HG03175 (cell line): ENCODE measurements around the gene FAM89A.
"Not testable (repeated sequence)": the region's sequence is repeated elsewhere in the genome, so short reads cannot be mapped to it uniquely, and the experiment has no call there.

Source experiments
- ATAC-seq: cut with Tn5 transposase; IDR thresholded peaks from one replicate; pipeline ENCODE4 v1.9.1; 2021; ENCODE audit warnings: mild to moderate bottlenecking, moderate library complexity; ENCODE audit not compliant: unreplicated experiment

FAM89A gene

GRCh38 chr1:231037585-231038517, 2.2 kb downstream of the FAM89A start:
- no peak for ATAC-seq

- no peak for ATAC-seq
These were observed 3.6 kb downstream of the FAM89A start for GRCh38 chr1:231036416-231036815.

GRCh38 chr1:231035799-231036198, 4.3 kb downstream of the FAM89A start:
- no peak for ATAC-seq

- ATAC-seq, result no peak
These were observed 7.1 kb downstream of the FAM89A start for GRCh38 chr1:231032963-231033362.

- ATAC-seq, result no peak
These were observed 10.2 kb downstream of the FAM89A start for GRCh38 chr1:231029841-231030240.

DNA sequence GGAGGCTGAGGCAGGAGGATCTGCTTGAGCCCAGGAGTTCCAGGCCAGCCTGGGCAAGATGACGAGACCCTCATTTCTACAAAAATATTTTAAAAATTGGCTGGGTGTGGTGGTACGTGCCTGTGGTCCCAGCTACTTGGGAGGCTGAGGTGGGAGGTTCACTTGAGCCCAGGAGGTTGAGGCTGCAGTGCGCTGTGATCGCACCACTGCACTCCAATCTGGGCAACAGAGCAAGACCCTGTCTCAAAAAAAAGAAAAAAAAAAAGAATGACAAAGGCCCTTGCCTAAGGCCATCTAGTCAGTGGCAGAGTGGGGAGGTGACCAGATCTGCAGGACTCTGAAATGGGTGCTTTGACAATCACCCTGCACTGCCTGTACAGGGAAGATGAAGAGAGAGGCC, 10.8 kb downstream of the FAM89A start:
- not testable (repeated sequence) for ATAC-seq

DNA sequence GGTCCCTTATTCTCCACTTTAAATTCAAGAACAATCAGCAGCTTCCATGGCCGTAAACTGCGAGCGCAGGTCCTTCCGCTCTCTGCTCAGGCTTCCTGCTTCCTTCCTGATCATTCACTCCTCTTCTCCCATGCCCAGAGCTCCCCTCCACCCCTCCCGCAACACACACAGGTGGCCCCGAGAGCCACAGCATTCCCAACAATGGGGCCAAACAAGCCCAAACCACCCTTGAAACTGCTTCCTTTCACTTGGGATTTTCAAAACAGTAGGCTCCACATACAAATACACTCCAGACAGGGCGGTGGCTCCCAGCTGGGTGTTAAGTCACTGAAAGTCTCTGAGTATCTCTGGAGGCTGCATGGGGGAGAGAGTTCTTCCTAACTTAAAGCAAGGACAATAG, 11.4 kb downstream of the FAM89A start:
- no peak for ATAC-seq

DNA sequence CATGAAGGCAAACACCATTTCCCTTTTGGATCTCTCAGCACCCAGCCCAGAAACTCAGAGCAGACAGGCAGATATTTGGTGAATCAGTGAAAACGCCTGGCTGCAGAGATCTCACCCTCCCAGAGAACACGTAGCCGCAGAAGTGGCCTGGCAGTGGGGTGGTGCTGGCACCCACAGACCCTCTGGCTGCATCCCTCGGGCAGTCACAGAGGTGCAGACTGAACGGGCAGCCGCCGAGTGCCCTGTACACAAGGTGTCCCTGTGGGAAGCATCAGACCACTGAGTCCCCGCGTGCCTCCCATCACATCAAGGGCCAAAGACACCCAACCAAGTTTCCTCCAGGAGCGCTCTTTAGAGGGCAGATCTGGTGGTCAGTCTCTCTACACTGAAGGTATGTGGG, 12.1 kb downstream of the FAM89A start:
- ATAC-seq, result no peak

DNA sequence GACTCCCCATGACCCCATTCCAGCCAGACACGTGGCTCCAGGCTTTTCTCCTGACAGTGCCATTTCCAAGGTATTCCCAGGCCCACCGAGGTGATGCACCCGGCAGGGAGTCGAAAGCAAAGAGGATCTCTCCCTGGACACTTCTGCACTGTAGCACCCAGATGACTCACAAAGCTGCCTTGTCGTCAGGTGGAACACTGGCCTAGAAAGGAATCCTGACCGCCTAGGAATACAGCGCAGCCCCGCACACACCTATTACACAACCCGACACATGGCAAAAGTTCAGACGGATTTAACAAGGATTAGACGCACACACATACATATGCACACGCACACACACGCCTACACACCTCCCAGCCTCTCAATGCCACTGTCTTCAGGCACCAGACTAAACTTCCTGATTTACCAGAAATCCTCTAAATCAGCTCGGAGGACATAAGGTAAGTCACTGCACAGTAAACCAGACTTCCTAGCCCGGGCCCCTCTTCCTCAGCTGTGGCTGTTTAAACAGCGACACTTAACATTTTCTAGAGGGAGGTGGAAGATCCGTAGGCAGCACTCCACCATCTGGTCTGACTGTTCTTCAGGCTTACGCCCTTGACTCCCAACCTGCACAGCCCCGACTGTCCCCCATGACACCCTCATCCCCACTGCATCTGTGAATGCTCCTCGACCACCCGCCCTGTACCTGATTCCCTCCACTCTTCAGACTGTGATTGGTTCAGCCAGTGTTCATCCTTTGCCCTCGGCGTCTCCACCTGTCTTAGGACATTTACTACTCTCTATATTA, 12.7 kb downstream of the FAM89A start:
- ATAC-seq, result no peak

DNA sequence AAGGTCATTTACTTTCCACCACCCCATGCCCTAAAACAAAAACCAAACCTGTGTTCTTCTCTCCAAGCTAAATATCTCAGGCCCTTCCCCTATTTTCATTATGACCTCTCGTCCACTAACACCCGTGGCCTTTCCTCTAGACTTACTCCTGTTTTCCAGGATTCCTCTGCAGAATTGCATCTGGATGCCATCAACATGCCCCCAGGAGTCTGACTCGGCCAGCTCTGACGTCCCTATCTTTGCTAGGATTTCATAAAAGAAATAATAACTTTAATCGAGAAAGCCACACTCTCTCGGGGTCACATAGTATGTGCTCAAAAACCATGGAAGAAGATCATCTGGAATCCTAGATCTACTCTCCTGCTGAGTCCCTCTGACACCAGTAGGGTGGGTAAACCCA, 13.5 kb downstream of the FAM89A start:
- no peak for ATAC-seq

DNA sequence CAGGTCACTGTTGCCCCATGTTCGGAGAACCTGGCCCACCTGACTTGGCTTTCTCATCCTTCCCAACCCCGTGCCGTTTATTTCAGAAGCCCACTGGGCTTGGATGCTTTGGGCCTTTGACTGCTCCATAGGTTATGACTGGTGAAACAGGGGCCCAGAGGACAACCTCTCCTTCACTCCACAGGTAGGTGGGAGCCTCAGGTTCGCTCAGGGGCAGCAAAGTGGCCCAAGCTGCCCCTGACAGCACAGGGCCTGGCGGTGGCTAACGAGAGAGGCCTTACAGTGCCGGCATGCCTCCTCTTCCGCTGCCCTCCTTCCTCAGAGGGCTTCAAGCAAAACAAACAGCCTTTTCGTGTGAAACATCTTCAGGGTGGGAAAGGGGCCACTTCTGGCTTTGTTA, 16.9 kb downstream of the FAM89A start:
- no peak for ATAC-seq

GRCh38 chr1:231022543-231022942, 17.5 kb downstream of the FAM89A start:
- ATAC-seq, result not testable (repeated sequence)

- no peak for ATAC-seq
These were observed 18.5 kb downstream of the FAM89A start for GRCh38 chr1:231021540-231022031.

- ATAC-seq, result no peak
These were observed 19.2 kb downstream of the FAM89A start for GRCh38 chr1:231020816-231021215.

GRCh38 chr1:231020139-231020601, 19.9 kb downstream of the FAM89A start:
- ATAC-seq, result no peak

DNA sequence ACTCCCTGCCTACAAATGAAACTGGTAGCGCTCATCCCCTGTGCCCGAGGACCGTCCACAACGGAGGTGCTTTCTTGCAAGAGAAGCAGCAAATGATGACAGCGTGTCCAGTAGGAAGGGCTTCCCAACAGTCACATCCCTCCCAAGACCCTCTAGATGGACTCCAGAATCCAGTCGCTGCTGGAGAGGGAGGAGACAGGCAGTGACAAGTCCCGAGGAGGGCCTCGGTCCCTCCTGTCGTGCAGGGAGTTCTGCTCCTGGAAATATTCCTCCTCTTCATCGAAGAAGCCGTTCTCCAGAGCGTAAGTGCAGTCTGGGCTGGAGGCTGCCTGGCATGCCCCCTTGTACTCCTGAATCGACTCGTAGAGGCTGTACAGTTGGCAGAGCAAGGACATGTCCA, 20.3 kb downstream of the FAM89A start:
- ATAC-seq, result no peak

DNA sequence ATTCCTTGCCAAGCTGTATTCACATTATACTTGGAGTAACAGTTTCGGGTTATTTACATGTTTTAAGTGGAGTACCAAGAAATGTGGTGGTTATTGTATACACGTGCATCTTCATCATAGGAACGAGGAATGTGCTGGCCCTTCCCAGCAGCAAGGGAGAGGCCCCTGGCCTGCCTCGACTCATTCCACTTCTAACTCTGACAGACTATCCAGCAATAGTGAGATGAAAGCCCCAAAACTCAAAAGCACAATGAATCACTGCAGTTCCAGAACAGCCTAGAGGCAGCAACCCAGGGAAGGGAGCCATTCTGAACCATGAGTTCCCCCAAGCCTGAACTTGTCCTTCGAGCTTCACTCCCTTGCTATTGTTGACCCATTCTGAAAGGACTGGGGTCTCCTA, 23.1 kb downstream of the FAM89A start:
- no peak for ATAC-seq

- ATAC-seq, result no peak
These were observed 23.8 kb downstream of the FAM89A start for GRCh38 chr1:231016234-231016633.

GRCh38 chr1:231013391-231014015, 26.6 kb downstream of the FAM89A start:
- no peak for ATAC-seq

DNA sequence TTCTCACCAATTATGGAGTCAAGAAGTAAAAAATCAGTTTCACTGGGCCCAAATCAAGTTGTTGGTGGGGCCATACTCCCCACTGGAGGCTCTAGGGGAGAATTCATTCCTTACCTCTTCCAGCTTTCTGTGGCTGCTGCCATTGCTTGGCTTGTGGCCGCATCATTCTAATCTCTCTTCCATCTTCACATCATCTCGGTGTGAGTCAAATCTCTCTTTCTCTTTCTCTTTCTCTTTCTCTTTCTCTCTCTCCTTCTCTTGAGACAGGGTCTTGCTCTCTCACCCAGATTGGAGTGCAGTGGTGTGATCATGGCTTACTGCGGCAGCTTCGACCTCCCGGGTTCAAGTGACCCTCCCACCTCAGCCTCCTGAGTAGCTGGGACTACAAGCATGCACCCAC, 28.1 kb downstream of the FAM89A start:
- ATAC-seq, result no peak

DNA sequence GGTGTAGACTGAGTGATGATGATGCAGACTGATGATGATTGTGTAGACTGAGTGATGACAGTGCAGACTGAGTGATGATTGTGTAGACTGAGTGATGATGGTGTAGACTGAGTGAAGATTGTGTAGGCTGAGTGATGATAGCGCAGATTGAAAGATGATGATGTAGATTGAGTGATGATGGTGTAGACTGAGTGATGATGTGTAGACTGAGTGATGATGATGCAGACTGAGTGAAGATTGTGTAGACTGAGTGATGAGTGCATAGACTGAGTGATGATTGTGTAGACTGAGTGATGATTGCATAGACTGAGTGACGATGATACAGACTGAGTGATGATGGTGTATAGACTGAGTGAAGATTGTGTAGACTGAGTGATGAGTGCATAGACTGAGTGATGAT, 28.7 kb downstream of the FAM89A start:
- no peak for ATAC-seq
